ENCODE results near the gene EEF1G. TPM values are rescaled to one million over a fixed set of nuclear protein-coding genes. Genes with fewer than 3 reads are reported as not detected.

Gene EEF1G
- total and polyA plus RNA-seq, 2 donors (not counting 1 experiment from before 2014, with no cell fraction given): 1,582 to 1,867 TPM

- no peaks in the 10 kb centered on the region for H3K9me3 Mint-ChIP-seq (ENCODE audit: insufficient read depth)
- H3K79me2 ChIP-seq (ENCODE audit: control insufficient read depth, insufficient read depth, low read length): peaks cover 37% of the 10 kb centered on the region
- no peak for TF ChIP-seq EZH2 (IDR thresholded peaks at IDR 0.05; ENCODE audit: borderline replicate concordance, insufficient read depth, low read depth, low read length, poor library complexity, severe bottlenecking)
- TF ChIP-seq, protein P1, sequence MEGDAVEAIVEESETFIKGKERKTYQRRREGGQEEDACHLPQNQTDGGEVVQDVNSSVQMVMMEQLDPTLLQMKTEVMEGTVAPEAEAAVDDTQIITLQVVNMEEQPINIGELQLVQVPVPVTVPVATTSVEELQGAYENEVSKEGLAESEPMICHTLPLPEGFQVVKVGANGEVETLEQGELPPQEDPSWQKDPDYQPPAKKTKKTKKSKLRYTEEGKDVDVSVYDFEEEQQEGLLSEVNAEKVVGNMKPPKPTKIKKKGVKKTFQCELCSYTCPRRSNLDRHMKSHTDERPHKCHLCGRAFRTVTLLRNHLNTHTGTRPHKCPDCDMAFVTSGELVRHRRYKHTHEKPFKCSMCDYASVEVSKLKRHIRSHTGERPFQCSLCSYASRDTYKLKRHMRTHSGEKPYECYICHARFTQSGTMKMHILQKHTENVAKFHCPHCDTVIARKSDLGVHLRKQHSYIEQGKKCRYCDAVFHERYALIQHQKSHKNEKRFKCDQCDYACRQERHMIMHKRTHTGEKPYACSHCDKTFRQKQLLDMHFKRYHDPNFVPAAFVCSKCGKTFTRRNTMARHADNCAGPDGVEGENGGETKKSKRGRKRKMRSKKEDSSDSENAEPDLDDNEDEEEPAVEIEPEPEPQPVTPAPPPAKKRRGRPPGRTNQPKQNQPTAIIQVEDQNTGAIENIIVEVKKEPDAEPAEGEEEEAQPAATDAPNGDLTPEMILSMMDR (IDR thresholded peaks at IDR 0.05): no peak
- H3K4me3 ChIP-seq (ENCODE audit: control extremely low read depth in 1 of 5, extremely low read depth in 1 of 5, insufficient read depth in 1 of 5, low read depth in 2 of 5, low read length in 4 of 5): no peak overlapping the region
- over 99% methylated on average over 9 of the region's 18 CpGs for WGBS (ENCODE audit: insufficient coverage)
- H3K4me1 ChIP-seq (ENCODE audit: control insufficient read depth in 2 of 2, insufficient read depth in 2 of 2, low read length in 2 of 2): no peaks in the 10 kb centered on the region
- H3K9me3 ChIP-seq (ENCODE audit: control extremely low read depth in 1 of 3, control insufficient read depth in 2 of 3, insufficient read depth in 1 of 3, low read length in 2 of 3): no peaks in the 10 kb centered on the region
- H3K27me3 Mint-ChIP-seq: no peaks in the 10 kb centered on the region
- H3K4me1 Mint-ChIP-seq: peaks cover 3% of the 10 kb centered on the region
- H4K20me1 ChIP-seq (ENCODE audit: control insufficient read depth, insufficient read depth, low read length, poor library complexity, severe bottlenecking): peaks cover 8% of the 10 kb centered on the region
- intact Hi-C loops (cut with micrococcal nuclease): no loop called here
- CTCF ChIA-PET: interaction anchor here (1.0 kb wide), 1 partner anchor 10 kb away, joined by 4 read pairs; the partner anchor contains the start of gene TUT1
- no peak overlapping the region for H3K27ac Mint-ChIP-seq
- H3K4me2 ChIP-seq (replicated peaks; ENCODE audit: low read depth, low read length, poor library complexity, severe bottlenecking): no peak overlapping the region
- H3K27me3 ChIP-seq (replicated peaks in 1 of 4; ENCODE audit: control extremely low read depth in 1 of 4, control insufficient read depth in 3 of 4, insufficient read depth in 4 of 4, low read length in 3 of 4): no peaks in the 10 kb centered on the region
- H3K9ac ChIP-seq (ENCODE audit: low read length): no peak overlapping the region
- POLR2A ChIA-PET: no interaction called here
- DNase-seq (no peak), ATAC-seq (ENCODE audit: low read depth) (no peak)
- H3K4me3 Mint-ChIP-seq: no peak overlapping the region
- no peak overlapping the region for H3K27ac ChIP-seq (ENCODE audit: low read length in 2 of 2)
- no peak overlapping the region for H2AFZ ChIP-seq (ENCODE audit: insufficient read depth, low read depth, low read length, poor library complexity, severe bottlenecking)
- H3K36me3 ChIP-seq (replicated peaks in 1 of 2; ENCODE audit: control extremely low read depth in 1 of 2, control insufficient read depth in 1 of 2, extremely low read depth in 1 of 2, insufficient read depth in 2 of 2, low read length in 1 of 2): peaks cover 1 to 51% of the 10 kb centered on the region in 2 experiments
These were observed 7.4 kb upstream of the EEF1G start for GRCh38 chr11:62580959-62581715.

DNA sequence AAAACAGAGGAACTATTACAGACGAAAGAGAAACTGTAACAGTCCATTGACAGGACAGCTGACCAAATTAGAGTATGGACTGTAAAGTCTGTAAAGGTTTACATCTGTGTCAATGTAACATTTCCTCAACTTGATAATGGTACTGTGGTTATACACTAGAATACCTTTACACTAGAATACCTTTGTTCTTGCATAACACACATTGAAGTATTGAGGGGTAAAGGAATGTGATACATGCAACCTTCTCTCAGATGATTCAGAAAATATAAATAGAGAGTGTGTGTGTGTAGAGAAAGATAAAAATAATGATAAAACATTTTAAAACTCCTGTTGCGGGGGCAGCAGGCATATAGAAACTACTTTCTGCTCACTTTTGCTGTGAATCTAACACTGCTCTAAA lies 5.6 kb upstream of the EEF1G start:
- no peak overlapping the region for H3K9ac ChIP-seq (ENCODE audit: low read length)
- ChIA-PET POLR2A (no interaction called here), CTCF (interaction anchor here (0.5 to 2.8 kb wide), 2 partner anchors 12 to 14 kb away, joined by 4 to 10 read pairs; partner anchors contain the start of gene TUT1)
- Mint-ChIP-seq H3K4me3 (no peak overlapping the region), H3K9me3 (ENCODE audit: insufficient read depth) (no peaks in the 10 kb centered on the region), H3K4me1 (peaks cover 9% of the 10 kb centered on the region), H3K27ac (no peak overlapping the region), H3K27me3 (no peaks in the 10 kb centered on the region)
- intact Hi-C loops (cut with micrococcal nuclease): no loop called here
- H3K4me1 ChIP-seq (ENCODE audit: control insufficient read depth in 2 of 2, insufficient read depth in 2 of 2, low read length in 2 of 2): peaks cover 5 to 11% of the 10 kb centered on the region in 2 donors
- DNase-seq: no peak
- H3K27ac ChIP-seq (ENCODE audit: low read length in 2 of 2): no peak overlapping the region
- H3K4me3 ChIP-seq (ENCODE audit: control extremely low read depth in 1 of 5, extremely low read depth in 1 of 5, insufficient read depth in 1 of 5, low read depth in 2 of 5, low read length in 4 of 5): no peak overlapping the region
- no CpG with 5 or more reads among the region's 2 CpGs for WGBS (ENCODE audit: insufficient coverage)
- H3K27me3 ChIP-seq (replicated peaks in 1 of 4; ENCODE audit: control extremely low read depth in 1 of 4, control insufficient read depth in 3 of 4, insufficient read depth in 4 of 4, low read length in 3 of 4): no peaks in the 10 kb centered on the region
- no peaks in the 10 kb centered on the region for H4K20me1 ChIP-seq (ENCODE audit: control insufficient read depth, insufficient read depth, low read length, poor library complexity, severe bottlenecking)
- no peak for ATAC-seq (ENCODE audit: low read depth)
- no peaks in the 10 kb centered on the region for H3K9me3 ChIP-seq (ENCODE audit: control extremely low read depth in 1 of 3, control insufficient read depth in 2 of 3, insufficient read depth in 1 of 3, low read length in 2 of 3)
- no peak for TF ChIP-seq EZH2 (IDR thresholded peaks at IDR 0.05; ENCODE audit: borderline replicate concordance, insufficient read depth, low read depth, low read length, poor library complexity, severe bottlenecking)
- TF ChIP-seq, protein P1 (IDR thresholded peaks at IDR 0.05): no peak
- H3K4me2 ChIP-seq (replicated peaks; ENCODE audit: low read depth, low read length, poor library complexity, severe bottlenecking): no peak overlapping the region
- peaks cover 21% of the 10 kb centered on the region for H3K79me2 ChIP-seq (ENCODE audit: control insufficient read depth, insufficient read depth, low read length)
- H3K36me3 ChIP-seq (replicated peaks in 1 of 2; ENCODE audit: control extremely low read depth in 1 of 2, control insufficient read depth in 1 of 2, extremely low read depth in 1 of 2, insufficient read depth in 2 of 2, low read length in 1 of 2): peaks cover 1 to 46% of the 10 kb centered on the region in 2 experiments
- no peak overlapping the region for H2AFZ ChIP-seq (ENCODE audit: insufficient read depth, low read depth, low read length, poor library complexity, severe bottlenecking)

Measured in B cell (primary cell).